ENCODE measurements around the gene INPP4A.

- TF ChIP-seq CTCF (IDR thresholded peaks at IDR 0.05) (no peak), POLR2AphosphoS5 (IDR thresholded peaks at IDR 0.05) (no peak), POLR2A (IDR thresholded peaks at IDR 0.05) (no peak)
Measured at GRCh38 chr2:98510322-98510662, 65.6 kb downstream of the INPP4A start.
